Measurements from ENCODE around the gene UPK1B. TPM values are rescaled to one million over a fixed set of nuclear protein-coding genes. Genes with fewer than 3 reads are reported as not detected.

The UPK1B gene
- total and polyA plus RNA-seq, 9 of the 15 experiments (the other 6 are each of a cell fraction or from before 2014, with no cell fraction given) = 0.22 to 1.2 (median 0.51) TPM

- TF ChIP-seq, protein P1, sequence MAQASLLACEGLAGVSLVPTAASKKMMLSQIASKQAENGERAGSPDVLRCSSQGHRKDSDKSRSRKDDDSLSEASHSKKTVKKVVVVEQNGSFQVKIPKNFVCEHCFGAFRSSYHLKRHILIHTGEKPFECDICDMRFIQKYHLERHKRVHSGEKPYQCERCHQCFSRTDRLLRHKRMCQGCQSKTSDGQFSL (CRISPR knock-in tag; IDR thresholded peaks at IDR 0.05) = no peak
- TF ChIP-seq, protein P1 (tag; IDR thresholded peaks at IDR 0.05) = no peak
- TF ChIP-seq PTBP1 (IDR thresholded peaks at IDR 0.05; ENCODE audit: low read depth, low read length) (no peak), ERF (CRISPR knock-in tag; IDR thresholded peaks at IDR 0.05) (no peak), FOXP1 (CRISPR knock-in tag; IDR thresholded peaks at IDR 0.05) (no peak)
- TF ChIP-seq, protein P2, sequence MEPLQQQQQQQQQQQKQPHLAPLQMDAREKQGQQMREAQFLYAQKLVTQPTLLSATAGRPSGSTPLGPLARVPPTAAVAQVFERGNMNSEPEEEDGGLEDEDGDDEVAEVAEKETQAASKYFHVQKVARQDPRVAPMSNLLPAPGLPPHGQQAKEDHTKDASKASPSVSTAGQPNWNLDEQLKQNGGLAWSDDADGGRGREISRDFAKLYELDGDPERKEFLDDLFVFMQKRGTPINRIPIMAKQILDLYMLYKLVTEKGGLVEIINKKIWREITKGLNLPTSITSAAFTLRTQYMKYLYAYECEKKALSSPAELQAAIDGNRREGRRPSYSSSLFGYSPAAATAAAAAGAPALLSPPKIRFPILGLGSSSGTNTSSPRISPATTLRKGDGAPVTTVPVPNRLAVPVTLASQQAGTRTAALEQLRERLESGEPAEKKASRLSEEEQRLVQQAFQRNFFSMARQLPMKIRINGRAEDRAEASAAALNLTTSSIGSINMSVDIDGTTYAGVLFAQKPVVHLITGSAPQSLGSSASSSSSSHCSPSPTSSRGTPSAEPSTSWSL (CRISPR knock-in tag; IDR thresholded peaks at IDR 0.05; ENCODE audit: borderline replicate concordance) = no peak
These were observed 8.4 kb downstream of the UPK1B start (continued) for GRCh38 chr3:119181765-119182164.

- Histone ChIP-seq H4K20me1 (replicated peaks; ENCODE audit: control insufficient read depth, insufficient read depth, low read length) (no peaks in the 10 kb centered on the region), H3K36me3 (ENCODE audit: control insufficient read depth, insufficient read depth, low read length) (no peaks in the 10 kb centered on the region), H2AFZ (ENCODE audit: low read depth, low read length) (no peak overlapping the region), H3K9me1 (ENCODE audit: control insufficient read depth, insufficient read depth, low read length) (no peaks in the 10 kb centered on the region), H3K4me3 (no peak overlapping the region), H3K27me3 (ENCODE audit: control insufficient read depth in 2 of 2, insufficient read depth in 2 of 2, low read length in 2 of 2) (peaks cover 0 to 6% of the 10 kb centered on the region in 2 experiments; a peak in 3 of 5 replicates), H3K9me3 (replicated peaks; ENCODE audit: control insufficient read depth, insufficient read depth, low read depth, low read length) (no peaks in the 10 kb centered on the region), H3K4me1 (replicated peaks in 1 of 2; ENCODE audit: control insufficient read depth in 2 of 2, insufficient read depth in 2 of 2, low read length in 2 of 2) (no peaks in the 10 kb centered on the region), H3K27ac (ENCODE audit: extremely low read depth, low read depth, low read length) (no peak overlapping the region), H3K4me2 (ENCODE audit: insufficient read depth, low read length) (no peak overlapping the region), H3K9ac (ENCODE audit: insufficient read depth in 1 of 2, low read depth in 2 of 2, low read length in 2 of 2) (no peak overlapping the region), H3K79me2 (ENCODE audit: control insufficient read depth, insufficient read depth, low read length) (no peaks in the 10 kb centered on the region)
- intact Hi-C loops (cut with micrococcal nuclease) (no loop called here), in situ Hi-C loops (cut with MboI) (no loop called here)
- ChIA-PET CTCF (ENCODE audit: low intra/inter-chr PET ratio) (interaction anchor here (0.7 kb wide), 1 partner anchor 176 kb away, joined by 4 read pairs; no protein-coding TSS in a partner anchor), POLR2A (no interaction called here)
- ATAC-seq (no peak), DNase-seq (ENCODE audit: extremely low read depth in 1 of 4, low spot score in 3 of 4) (no peak), FAIRE-seq (no peak)
- 6% methylated on average over 8 of the region's 9 CpGs for WGBS (ENCODE audit: insufficient coverage, low coverage, missing lambda C conversion rate)
- BruUV-seq (replicated peaks) = no TSS peak
- no peak for TF ChIP-seq ZNF282 (CRISPR knock-in tag; IDR thresholded peaks at IDR 0.05)
- TF ChIP-seq JUNB (CRISPR knock-in tag; conservative IDR thresholded peaks at IDR 0.05) = no peak
- no peak for TF ChIP-seq HOXB6 (CRISPR knock-in tag; IDR thresholded peaks at IDR 0.05; ENCODE audit: borderline replicate concordance)
- TF ChIP-seq ARID2 (IDR thresholded peaks at IDR 0.05) = no peak
- no peak for TF ChIP-seq POLR3A (IDR thresholded peaks at IDR 0.05; ENCODE audit: borderline replicate concordance, extremely low read depth, insufficient read depth, insufficient read length)
- TF ChIP-seq ZNF224 (CRISPR knock-in tag; IDR thresholded peaks at IDR 0.05) = no peak
- no peak for TF ChIP-seq MED1 (CRISPR knock-in tag; IDR thresholded peaks at IDR 0.05; ENCODE audit: borderline replicate concordance)
- TF ChIP-seq HES1 (IDR thresholded peaks at IDR 0.05; ENCODE audit: low read depth) = no peak
- no peak for TF ChIP-seq TCF7 (IDR thresholded peaks at IDR 0.05; ENCODE audit: borderline replicate concordance)
- TF ChIP-seq CBX2 (IDR thresholded peaks at IDR 0.05; ENCODE audit: insufficient read depth, low read length, poor library complexity, severe bottlenecking) = no peak
- TF ChIP-seq ZNF146 (CRISPR knock-in tag; IDR thresholded peaks at IDR 0.05; ENCODE audit: unreplicated experiment) = no peak
- no peak for TF ChIP-seq ZNF253 (CRISPR knock-in tag; conservative IDR thresholded peaks at IDR 0.05)
- no peak for TF ChIP-seq ZNF79 (CRISPR knock-in tag; IDR thresholded peaks at IDR 0.05; ENCODE audit: low read depth)
- no peak for TF ChIP-seq XRCC4 (IDR thresholded peaks at IDR 0.05; ENCODE audit: extremely low read depth, insufficient read depth, insufficient read length)
- no peak for TF ChIP-seq ZNF134 (CRISPR knock-in tag; conservative IDR thresholded peaks at IDR 0.05)
- TF ChIP-seq BCOR (IDR thresholded peaks at IDR 0.05) = no peak
These were observed 10.7 kb downstream of the UPK1B start for GRCh38 chr3:119184111-119184510.
